MM.1S (cell line): ENCODE measurements around the gene HOXA11.

ENCODE experiments used
- CTCF ChIP-seq: fragments of 300-600 bp; sonication (generic); IDR thresholded peaks from 2 replicates; pipeline ENCODE4 v1.5.1; 2016; ENCODE audit warnings: antibody characterized with exemption, low read length, mixed read lengths
- EZH2 ChIP-seq: fragments of 300-600 bp; sonication (generic); optimal IDR thresholded peaks from 2 replicates; pipeline ENCODE3; 2017; ENCODE audit warnings: low read depth, mild to moderate bottlenecking, antibody characterized with exemption, low read length, mixed read lengths
- EZH2phosphoT487 ChIP-seq: fragments of 300-600 bp; sonication (generic); IDR thresholded peaks from 2 replicates; pipeline ENCODE4 v1.6.1; 2018; ENCODE audit warnings: antibody characterized with exemption, low read length

- TF ChIP-seq CTCF (no peak), EZH2 (no peak), EZH2phosphoT487 (no peak)
These were observed 22.3 kb downstream of the HOXA11 start for GRCh38 chr7:27162561-27163287.
